H1 (cell line): ENCODE data around the gene RTF2. TPM values are rescaled to one million over a fixed set of nuclear protein-coding genes. Genes with fewer than 3 reads are reported as not detected.

ENCODE experiments used
- CTCF ChIA-PET: fragments of 300-600 bp; sonication (Branson Sonifier 250); formaldehyde crosslinking; loops from one replicate; lab custom pipeline; 2021; ENCODE audit not compliant: partially characterized antibody; lab: Charles Lee
- POLR2A ChIA-PET: fragments of 300-600 bp; sonication (Branson Sonifier 250); formaldehyde crosslinking; loops from one replicate; lab custom pipeline; 2021; ENCODE audit warnings: inconsistent platforms; ENCODE audit not compliant: partially characterized antibody; lab: Charles Lee
- DNase-seq, 2 experiments: peaks; one replicate each; pipeline versions ENCODE4 v3.0.0 to v3.0.0-alpha.2; 2010 to 2022; ENCODE audit warnings: low spot score in 2 of 2, low read depth in 1 of 2, mixed read lengths in 1 of 2
- FAIRE-seq: peaks from 2 replicates; lab custom pipeline; 2011; peaks lifted over from hg19 to GRCh38; lab: Jason Lieb, UNC
- H2AFZ ChIP-seq: 2 replicates; pipeline ENCODE4 v1.8.1; 2012; ENCODE audit warnings: low read length, inconsistent platforms
- H2AK5ac ChIP-seq: 2 replicates; pipeline ENCODE4 v1.6.1; 2013; ENCODE audit warnings: low read depth, low read length
- H2BK120ac ChIP-seq: replicated peaks from 2 replicates; pipeline ENCODE3; 2013; ENCODE audit warnings: low read depth, low read length, inconsistent platforms
- H2BK12ac ChIP-seq: 2 replicates; pipeline ENCODE4 v1.6.1; 2013; ENCODE audit warnings: low read depth, low read length
- H2BK15ac ChIP-seq: 2 replicates; pipeline ENCODE4 v1.6.1; 2013; ENCODE audit warnings: low read length
- H2BK20ac ChIP-seq: 2 replicates; pipeline ENCODE4 v1.6.1; 2013; ENCODE audit warnings: low read length
- H2BK5ac ChIP-seq: 2 replicates; pipeline ENCODE4 v1.6.1; 2013; ENCODE audit warnings: low read depth, low read length
- H3K14ac ChIP-seq: 2 replicates; pipeline ENCODE4 v1.6.1; 2013; ENCODE audit warnings: inconsistent platforms; ENCODE audit not compliant: insufficient read length
- H3K18ac ChIP-seq: 2 replicates; pipeline ENCODE4 v1.6.1; 2013; ENCODE audit warnings: low read length; ENCODE audit errors: extremely low read depth
- H3K23ac ChIP-seq: 2 replicates; pipeline ENCODE4 v1.6.1; 2013; ENCODE audit warnings: inconsistent platforms; ENCODE audit not compliant: insufficient read length
- H3K23me2 ChIP-seq: 2 replicates; pipeline ENCODE4 v1.6.1; 2013; ENCODE audit warnings: low read depth, low read length
- H3K27ac ChIP-seq: 2 replicates; pipeline ENCODE4 v1.6.1; 2011; ENCODE audit warnings: low read depth, low read length, inconsistent platforms
- H3K27me3 ChIP-seq, 4 experiments: replicated peaks in 1 of 4; 1 replicate in 1 of 4; 2 replicates in 3 of 4; pipeline versions ENCODE4 v1.6.1 to v1.8.1; 2011 to 2013; ENCODE audit warnings: low read length in 3 of 4, mild to moderate bottlenecking in 3 of 4, inconsistent platforms in 2 of 4, mixed read lengths in 2 of 4, moderate library complexity in 1 of 4; ENCODE audit not compliant: control insufficient read depth in 3 of 4, insufficient read depth in 3 of 4; ENCODE audit errors: extremely low read depth in 1 of 4
- H3K36me3 ChIP-seq, 4 experiments: 2 replicates each; pipeline versions ENCODE4 v1.6.1 to v1.8.1; 2011 to 2013; ENCODE audit warnings: mild to moderate bottlenecking in 4 of 4, low read length in 3 of 4, moderate library complexity in 2 of 4, control low read depth in 1 of 4, inconsistent platforms in 1 of 4; ENCODE audit not compliant: insufficient read depth in 4 of 4, control insufficient read depth in 2 of 4
- H3K4ac ChIP-seq: replicated peaks from 2 replicates; pipeline ENCODE3; 2013; ENCODE audit warnings: low read length, low read depth, mixed read lengths, inconsistent platforms; ENCODE audit not compliant: insufficient read length
- H3K4me1 ChIP-seq, 4 experiments: replicated peaks in 1 of 4; 1 replicate in 1 of 4; 2 replicates in 3 of 4; pipeline versions ENCODE4 v1.6.1 to v1.8.1; 2011 to 2013; ENCODE audit warnings: low read length in 3 of 4, inconsistent platforms in 2 of 4, mixed read lengths in 1 of 4; ENCODE audit not compliant: insufficient read depth in 4 of 4, control insufficient read depth in 3 of 4
- H3K4me2 ChIP-seq, 2 experiments: 2 replicates each; pipeline versions ENCODE4 v1.6.1 to v1.8.1; 2011 to 2013; ENCODE audit warnings: low read depth in 2 of 2, low read length in 2 of 2, control low read depth in 1 of 2, inconsistent platforms in 1 of 2, mild to moderate bottlenecking in 1 of 2; ENCODE audit not compliant: insufficient read depth in 1 of 2
- H3K4me3 ChIP-seq, 4 experiments: fragments of 200-600, 300-600 bp in 1 of 4; sonication (generic), shearing (Covaris generic), sonication (Bioruptor Twin) in 1 of 4; 2 replicates each; pipeline versions ENCODE4 v1.5.1 to v1.8.1; 2011 to 2016; ENCODE audit warnings: low read length in 4 of 4, low read depth in 3 of 4, control low read depth in 2 of 4, inconsistent platforms in 2 of 4, mild to moderate bottlenecking in 2 of 4, mixed read lengths in 1 of 4, moderate library complexity in 1 of 4; ENCODE audit not compliant: insufficient read depth in 2 of 4; ENCODE audit errors: extremely low read depth in 1 of 4
- H3K56ac ChIP-seq: replicated peaks from 2 replicates; pipeline ENCODE3; 2013; ENCODE audit warnings: low read depth, mild to moderate bottlenecking, mixed read lengths, low read length, inconsistent platforms; ENCODE audit not compliant: insufficient read length
- H3K79me1 ChIP-seq: 2 replicates; pipeline ENCODE4 v1.6.1; 2013; ENCODE audit warnings: low read depth, low read length, control low read depth
- H3K79me2 ChIP-seq, 2 experiments: 2 replicates each; pipeline versions ENCODE4 v1.6.1 to v1.8.1; 2012 to 2013; ENCODE audit warnings: low read length in 2 of 2, mild to moderate bottlenecking in 2 of 2, inconsistent platforms in 1 of 2; ENCODE audit not compliant: insufficient read depth in 2 of 2, control insufficient read depth in 1 of 2
- H3K9ac ChIP-seq, 4 experiments: replicated peaks in 1 of 4; 1 replicate in 1 of 4; 2 replicates in 3 of 4; pipeline versions ENCODE4 v1.6.1 to v1.8.1; 2011 to 2013; ENCODE audit warnings: low read depth in 3 of 4, low read length in 3 of 4, control low read depth in 2 of 4, mild to moderate bottlenecking in 2 of 4, moderate library complexity in 2 of 4, inconsistent platforms in 1 of 4; ENCODE audit errors: extremely low read depth in 1 of 4
- H3K9me3 ChIP-seq, 2 experiments: 2 replicates each; pipeline versions ENCODE4 v1.6.1 to v1.8.1; 2012 to 2013; ENCODE audit warnings: mild to moderate bottlenecking in 2 of 2, moderate library complexity in 2 of 2, control low read depth in 1 of 2, inconsistent platforms in 1 of 2, low read depth in 1 of 2, low read length in 1 of 2, mixed read lengths in 1 of 2; ENCODE audit not compliant: insufficient read depth in 2 of 2
- H4K20me1 ChIP-seq, 2 experiments: replicated peaks in 1 of 2; 2 replicates each; pipeline versions ENCODE3 to v1.8.1; 2011 to 2013; ENCODE audit warnings: inconsistent platforms in 2 of 2, low read length in 2 of 2, mild to moderate bottlenecking in 1 of 2; ENCODE audit not compliant: insufficient read depth in 2 of 2, control insufficient read depth in 1 of 2
- H4K5ac ChIP-seq: 2 replicates; pipeline ENCODE4 v1.6.1; 2013; ENCODE audit warnings: low read length, low read depth, mixed read lengths, inconsistent platforms; ENCODE audit not compliant: insufficient read length
- H4K8ac ChIP-seq: 2 replicates; pipeline ENCODE4 v1.8.0; 2013; ENCODE audit warnings: mild to moderate bottlenecking, moderate library complexity, low read length, inconsistent platforms; ENCODE audit not compliant: insufficient read depth; ENCODE audit errors: extremely low read depth
- H4K91ac ChIP-seq: replicated peaks from 2 replicates; pipeline ENCODE3; 2013; ENCODE audit warnings: low read length, mixed read lengths, inconsistent platforms; ENCODE audit not compliant: insufficient read length
- BCL11A ChIP-seq, 2 experiments: IDR thresholded peaks; one replicate each; pipeline ENCODE4 v1.6.1; 2011; ENCODE audit warnings: low read depth in 2 of 2, low read length in 2 of 2, mild to moderate bottlenecking in 2 of 2
- HDAC2 ChIP-seq, 2 experiments: fragments of 300-600 bp in 1 of 2; sonication (generic) in 1 of 2; IDR thresholded peaks; 2 replicates each; pipeline ENCODE4 v1.6.1; 2011 to 2012; ENCODE audit warnings: low read depth in 2 of 2, low read length in 2 of 2, mild to moderate bottlenecking in 2 of 2, moderate library complexity in 2 of 2, borderline replicate concordance in 1 of 2, inconsistent platforms in 1 of 2
- HDAC6 ChIP-seq: IDR thresholded peaks from one replicate; pipeline ENCODE4 v1.7.1; 2012; ENCODE audit warnings: low read depth, mild to moderate bottlenecking, inconsistent platforms, low read length, moderate library complexity
- NANOG ChIP-seq: IDR thresholded peaks from 2 replicates; pipeline ENCODE4 v1.6.1; 2011; ENCODE audit warnings: low read length, low read depth, mild to moderate bottlenecking, inconsistent platforms; ENCODE audit not compliant: insufficient read depth, poor library complexity, severe bottlenecking
- POLR2A ChIP-seq, 2 experiments: IDR thresholded peaks; 1 replicate in 1 of 2; 2 replicates in 1 of 2; pipeline ENCODE4 v1.6.1; 2011; ENCODE audit warnings: low read depth in 2 of 2, low read length in 2 of 2, mild to moderate bottlenecking in 2 of 2; ENCODE audit errors: control extremely low read depth in 1 of 2
- POU5F1 ChIP-seq: IDR thresholded peaks from 2 replicates; pipeline ENCODE4 v1.6.1; 2011; ENCODE audit warnings: low read depth, mild to moderate bottlenecking, low read length, moderate library complexity
- SIRT6 ChIP-seq: IDR thresholded peaks from one replicate; pipeline ENCODE4 v1.7.1; 2012; ENCODE audit warnings: low read length, inconsistent platforms
- SRF ChIP-seq: IDR thresholded peaks from 2 replicates; pipeline ENCODE4 v1.6.1; 2011; ENCODE audit warnings: mild to moderate bottlenecking, low read depth, low read length, moderate library complexity
- TBP ChIP-seq: IDR thresholded peaks from 2 replicates; pipeline ENCODE4 v1.6.1; 2011; ENCODE audit warnings: low read depth, low read length, improper control_type of control experiment
- WGBS, 2 experiments: shearing (Covaris generic) in 1 of 2; methylation state at CpG; one replicate each; pipeline versions ENCODE4 v1.1.6 to v1.1.7; 2013 to 2015; ENCODE audit warnings: low lambda C conversion rate in 2 of 2, mixed read lengths in 2 of 2, inconsistent platforms in 1 of 2, low coverage in 1 of 2, missing lambda C conversion rate in 1 of 2; ENCODE audit not compliant: insufficient replicate concordance in 2 of 2, insufficient coverage in 1 of 2, insufficient read length in 1 of 2; ENCODE audit errors: extremely low coverage in 1 of 2, missing lambda C conversion rate in 1 of 2; 5-methylcytosine and 5-hydroxymethylcytosine counted together
- polyA plus RNA-seq, 7 experiments: library from polyadenylated mRNA; depleted of rRNA in 3 of 7; stranded (reverse) in 5 of 7; unstranded in 2 of 7; fragments of >200 nt in 5 of 7; fragments of 200-250 nt in 2 of 7; gene quantifications; 1 replicate in 5 of 7; 2 replicates in 1 of 7; 4 replicates in 1 of 7; pipeline versions ENCODE4 v1.2.1 to v1.2.3, GENCODE V29; 2011 to 2013; ENCODE audit warnings: missing spikeins in 2 of 7, mixed read lengths in 2 of 7
- total RNA-seq: library from RNA; stranded (reverse); fragmentation: NEBNext Ultra II Directional; extraction: Animal tissue kit (Norgen Biotek cat#: 25700); gene quantifications from 2 replicates; pipeline ENCODE4 v1.2.1, GENCODE V29; 2021
- TF ChIP-seq, protein P1 (sequence below): IDR thresholded peaks from 2 replicates; pipeline ENCODE4 v1.6.1; 2012; ENCODE audit warnings: inconsistent platforms
- TF ChIP-seq, protein P2 (sequence below): IDR thresholded peaks from 2 replicates; pipeline ENCODE4 v1.6.1; 2011; ENCODE audit warnings: low read depth, mild to moderate bottlenecking, low read length; ENCODE audit not compliant: insufficient read depth
- TF ChIP-seq, protein P3 (sequence below): IDR thresholded peaks from 2 replicates; pipeline ENCODE4 v1.6.1; 2012; ENCODE audit warnings: low read length, inconsistent platforms

RTF2 gene
- total and polyA plus RNA-seq, 2 of the 8 experiments (the other 6 are each of a cell fraction or from before 2014, with no cell fraction given) = 33.9 to 51.2 TPM

DNA sequence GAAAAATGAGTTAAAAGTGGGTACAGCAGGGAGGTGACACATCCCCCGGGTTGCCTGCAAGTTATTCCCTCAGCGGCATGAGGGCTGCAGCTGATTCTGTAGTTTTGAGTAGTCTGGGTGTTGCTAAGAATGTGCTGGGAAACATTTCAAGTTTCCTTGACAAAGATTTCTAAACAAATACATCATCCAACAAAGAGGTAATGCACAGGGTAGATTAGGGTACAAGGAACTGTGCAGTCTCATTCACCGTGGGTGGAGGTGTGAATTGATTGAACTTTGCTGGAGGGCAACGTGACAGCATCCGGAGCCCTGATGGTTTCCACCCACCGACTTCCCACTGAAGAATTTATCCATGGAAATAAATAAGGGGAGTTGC, 34.6 kb upstream of the RTF2 start:
- Histone ChIP-seq H3K56ac (no peak overlapping the region), H3K14ac (no peak overlapping the region), H3K79me1 (no peaks in the 10 kb centered on the region), H4K20me1 (peaks cover 0 to under 1% of the 10 kb centered on the region in 2 experiments), H2BK20ac (no peak overlapping the region), H2BK12ac (no peak overlapping the region), H2BK5ac (no peak overlapping the region), H3K4me1 (no peaks in the 10 kb centered on the region), H2AFZ (no peak overlapping the region), H3K36me3 (no peaks in the 10 kb centered on the region), H3K18ac (no peak overlapping the region), H3K4me3 (no peak overlapping the region), H3K27me3 (no peaks in the 10 kb centered on the region; a peak in 1 of 7 replicates), H2BK15ac (no peak overlapping the region), H2BK120ac (no peak overlapping the region), H3K9me3 (no peaks in the 10 kb centered on the region), H4K91ac (no peak overlapping the region), H4K8ac (no peak overlapping the region), H4K5ac (no peak overlapping the region), H3K4me2 (no peak overlapping the region), H2AK5ac (no peak overlapping the region), H3K9ac (no peak overlapping the region), H3K27ac (no peak overlapping the region), H3K23ac (no peak overlapping the region), H3K4ac (no peak overlapping the region), H3K23me2 (no peaks in the 10 kb centered on the region), H3K79me2 (no peaks in the 10 kb centered on the region)
- WGBS, 2 experiments = 91% methylated on average over 6 of the region's 6 CpGs; no CpG with 5 or more reads in 1 of the 2 experiments
- FAIRE-seq (no peak), DNase-seq (no peak)
- POLR2A ChIA-PET = interaction anchor here (1.2 kb wide), 1 partner anchor 32 kb away, joined by 3 read pairs; no protein-coding TSS in a partner anchor
- CTCF ChIA-PET = no interaction called here
- TF ChIP-seq POLR2A (IDR thresholded peaks at IDR 0.05; ENCODE audit: control extremely low read depth in 1 of 2, low read depth in 2 of 2, low read length in 2 of 2) = no peak
- no peak for TF ChIP-seq TBP
- no peak for TF ChIP-seq SRF
- TF ChIP-seq POU5F1 = no peak
- TF ChIP-seq, protein P1, sequence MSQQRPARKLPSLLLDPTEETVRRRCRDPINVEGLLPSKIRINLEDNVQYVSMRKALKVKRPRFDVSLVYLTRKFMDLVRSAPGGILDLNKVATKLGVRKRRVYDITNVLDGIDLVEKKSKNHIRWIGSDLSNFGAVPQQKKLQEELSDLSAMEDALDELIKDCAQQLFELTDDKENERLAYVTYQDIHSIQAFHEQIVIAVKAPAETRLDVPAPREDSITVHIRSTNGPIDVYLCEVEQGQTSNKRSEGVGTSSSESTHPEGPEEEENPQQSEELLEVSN = no peak
- TF ChIP-seq HDAC6 = no peak
- TF ChIP-seq BCL11A (IDR thresholded peaks at IDR 0.05; ENCODE audit: low read depth in 2 of 2, low read length in 2 of 2) = no peak
- TF ChIP-seq, protein P2, sequence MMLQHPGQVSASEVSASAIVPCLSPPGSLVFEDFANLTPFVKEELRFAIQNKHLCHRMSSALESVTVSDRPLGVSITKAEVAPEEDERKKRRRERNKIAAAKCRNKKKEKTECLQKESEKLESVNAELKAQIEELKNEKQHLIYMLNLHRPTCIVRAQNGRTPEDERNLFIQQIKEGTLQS = no peak
- TF ChIP-seq, protein P3, sequence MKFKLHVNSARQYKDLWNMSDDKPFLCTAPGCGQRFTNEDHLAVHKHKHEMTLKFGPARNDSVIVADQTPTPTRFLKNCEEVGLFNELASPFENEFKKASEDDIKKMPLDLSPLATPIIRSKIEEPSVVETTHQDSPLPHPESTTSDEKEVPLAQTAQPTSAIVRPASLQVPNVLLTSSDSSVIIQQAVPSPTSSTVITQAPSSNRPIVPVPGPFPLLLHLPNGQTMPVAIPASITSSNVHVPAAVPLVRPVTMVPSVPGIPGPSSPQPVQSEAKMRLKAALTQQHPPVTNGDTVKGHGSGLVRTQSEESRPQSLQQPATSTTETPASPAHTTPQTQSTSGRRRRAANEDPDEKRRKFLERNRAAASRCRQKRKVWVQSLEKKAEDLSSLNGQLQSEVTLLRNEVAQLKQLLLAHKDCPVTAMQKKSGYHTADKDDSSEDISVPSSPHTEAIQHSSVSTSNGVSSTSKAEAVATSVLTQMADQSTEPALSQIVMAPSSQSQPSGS = no peak
- no peak for TF ChIP-seq HDAC2 (IDR thresholded peaks at IDR 0.05; ENCODE audit: borderline replicate concordance in 1 of 2, low read depth in 2 of 2, low read length in 2 of 2)
- TF ChIP-seq NANOG = no peak
- no peak for TF ChIP-seq SIRT6
